GM12892 (cell line): Measurements from ENCODE around the gene HIGD2A.
"Not testable (repeated sequence)": the region's sequence is repeated elsewhere in the genome, so short reads cannot be mapped to it uniquely, and the experiment has no call there.

ENCODE experiments used
- DNase-seq: peaks from one replicate; pipeline ENCODE4 v3.0.0; 2011; ENCODE audit not compliant: insufficient read length
- FAIRE-seq: peaks from 2 replicates; lab custom pipeline; 2011; peaks lifted over from hg19 to GRCh38; lab: Jason Lieb, UNC
- POLR2A ChIP-seq: IDR thresholded peaks from 2 replicates; pipeline ENCODE4 v1.6.1; 2011; ENCODE audit warnings: low read depth, low read length, control low read depth
- POLR2AphosphoS5 ChIP-seq: IDR thresholded peaks from 2 replicates; pipeline ENCODE4 v1.6.1; 2011; ENCODE audit warnings: low read depth, low read length, control low read depth
- TAF1 ChIP-seq: IDR thresholded peaks from 2 replicates; pipeline ENCODE4 v1.6.1; 2011; ENCODE audit warnings: low read depth, mild to moderate bottlenecking, control low read depth, low read length, borderline replicate concordance

HIGD2A gene

GRCh38 chr5:176401281-176402205 is 13.0 kb downstream of the HIGD2A start:
- DNase-seq: no peak
- no peak for TF ChIP-seq POLR2A
- TF ChIP-seq TAF1: no peak
- TF ChIP-seq POLR2AphosphoS5: no peak
- no peak for FAIRE-seq

- no peak for FAIRE-seq
- TF ChIP-seq TAF1 (no peak), POLR2A (no peak), POLR2AphosphoS5 (no peak)
- no peak for DNase-seq
Observed at GRCh38 chr5:176405656-176406435, 17.3 kb downstream of the HIGD2A start.

- no peak for FAIRE-seq
- TF ChIP-seq POLR2A: no peak
- no peak for TF ChIP-seq POLR2AphosphoS5
- TF ChIP-seq TAF1: no peak
Observed at GRCh38 chr5:176406436-176407052, 18.0 kb downstream of the HIGD2A start.

GRCh38 chr5:176407456-176408251 is 19.1 kb downstream of the HIGD2A start:
- TF ChIP-seq TAF1 (no peak), POLR2AphosphoS5 (no peak), POLR2A (no peak)
- DNase-seq (no peak), FAIRE-seq (no peak)

More at GRCh38 chr5:176406436-176407052, 18.0 kb downstream of the HIGD2A start:
- DNase-seq: no peak

- DNase-seq, FAIRE-seq: not testable (repeated sequence)
Observed at GRCh38 chr5:176408252-176408573, 19.7 kb downstream of the HIGD2A start.

- TF ChIP-seq POLR2AphosphoS5 (no peak), POLR2A (no peak), TAF1 (no peak)
- no peak for DNase-seq
- no peak for FAIRE-seq
Observed at GRCh38 chr5:176408590-176408989, 20.0 kb downstream of the HIGD2A start.

- no peak for TF ChIP-seq TAF1
- no peak for FAIRE-seq
- DNase-seq: no peak
Observed at GRCh38 chr5:176409765-176410164, 21.2 kb downstream of the HIGD2A start.

GRCh38 chr5:176410486-176411180 is 22.1 kb downstream of the HIGD2A start:
- FAIRE-seq: no peak
- TF ChIP-seq POLR2A (no peak), POLR2AphosphoS5 (no peak), TAF1 (no peak)
- DNase-seq: no peak

- DNase-seq (no peak), FAIRE-seq (no peak)
- no peak for TF ChIP-seq POLR2A
- TF ChIP-seq POLR2AphosphoS5: no peak
- TF ChIP-seq TAF1: no peak
Observed at GRCh38 chr5:176412517-176413254, 24.1 kb downstream of the HIGD2A start.

- FAIRE-seq (no peak), DNase-seq (no peak)
- TF ChIP-seq POLR2AphosphoS5 (no peak), TAF1 (no peak), POLR2A (no peak)
Observed at GRCh38 chr5:176413255-176413565, 24.7 kb downstream of the HIGD2A start.

- FAIRE-seq (no peak), DNase-seq (no peak)
- TF ChIP-seq TAF1 (no peak), POLR2AphosphoS5 (no peak), POLR2A (no peak)
Observed at GRCh38 chr5:176413709-176414191, 25.2 kb downstream of the HIGD2A start.
